K562 (cell line): Measurements from ENCODE around the gene HES6. TPM values are rescaled to one million over a fixed set of nuclear protein-coding genes. Genes with fewer than 3 reads are reported as not detected.
A peak's percentile ranks its signal among the peaks of the same experiment; 100 is the strongest.

Experiments
- ATAC-seq: fragments of 200-7000 bp; cut with Tn5 transposase; 3 replicates; pipeline ENCODE4 v1.9.1; 2020; ENCODE audit warnings: moderate library complexity
- BruUV-seq: library from RNA; stranded (reverse); fragments of 400-500 nt; replicated peaks from 2 replicates; lab custom pipeline; 2021; lab: Mats Ljungman, UMichigan
- CTCF ChIA-PET: fragments of 300-600 bp; formaldehyde crosslinking; extraction: SDS; loops from one replicate; lab custom pipeline; 2021; ENCODE audit warnings: low intra/inter-chr PET ratio; lab: Yijun Ruan, JAX
- POLR2A ChIA-PET: fragments of 300-600, 350-650 bp; sonication (Branson Sonifier 250); formaldehyde crosslinking; extraction: SDS; loops from one replicate; lab custom pipeline; 2021; ENCODE audit warnings: antibody characterized with exemption, inconsistent platforms; lab: Yijun Ruan, JAX
- DNase-seq, 4 experiments: peaks; one replicate each; pipeline versions ENCODE4 v3.0.0 to v3.0.0-alpha.2; 2011 to 2018; ENCODE audit warnings: low spot score in 3 of 4, mixed read lengths in 3 of 4; ENCODE audit errors: extremely low read depth in 1 of 4
- FAIRE-seq: peaks from 2 replicates; lab custom pipeline; 2011; peaks lifted over from hg19 to GRCh38; lab: Jason Lieb, UNC
- H2AFZ ChIP-seq: 2 replicates; pipeline ENCODE4 v1.6.0; 2011; ENCODE audit warnings: low read depth, low read length, control low read depth, inconsistent platforms
- H3K27ac ChIP-seq: fragments of 200-600 bp; 3 replicates; pipeline ENCODE4 v1.8.0; 2011; ENCODE audit warnings: low read depth, mild to moderate bottlenecking, control low read depth, inconsistent platforms, low read length, moderate library complexity, mixed read lengths; ENCODE audit errors: extremely low read depth
- H3K27me3 ChIP-seq, 2 experiments: fragments of 300-600 bp in 1 of 2; 2 replicates in 1 of 2; 3 replicates in 1 of 2; pipeline versions ENCODE4 v1.6.0 to v1.8.0; 2011; ENCODE audit warnings: inconsistent platforms in 2 of 2, low read length in 2 of 2, mild to moderate bottlenecking in 1 of 2, mixed read lengths in 1 of 2, moderate library complexity in 1 of 2; ENCODE audit not compliant: control insufficient read depth in 2 of 2, insufficient read depth in 2 of 2
- H3K36me3 ChIP-seq: fragments of 300-600 bp; 3 replicates; pipeline ENCODE4 v1.8.0; 2011; ENCODE audit warnings: mild to moderate bottlenecking, low read length, inconsistent platforms; ENCODE audit not compliant: control insufficient read depth, insufficient read depth
- H3K4me1 ChIP-seq, 2 experiments: fragments of 200-600 bp in 1 of 2; replicated peaks in 1 of 2; 2 replicates in 1 of 2; 3 replicates in 1 of 2; pipeline versions ENCODE4 v1.5.1 to v1.8.0; 2011; ENCODE audit warnings: inconsistent platforms in 2 of 2, low read length in 2 of 2, mild to moderate bottlenecking in 1 of 2, mixed read lengths in 1 of 2, moderate library complexity in 1 of 2; ENCODE audit not compliant: control insufficient read depth in 2 of 2, insufficient read depth in 2 of 2
- H3K4me2 ChIP-seq: 2 replicates; pipeline ENCODE4 v1.6.1; 2011; ENCODE audit warnings: low read length, control low read depth, inconsistent platforms, mixed read lengths; ENCODE audit not compliant: insufficient read depth
- H3K4me3 ChIP-seq: fragments of 200-600 bp; sonication (generic), shearing (Covaris generic); 2 replicates; pipeline ENCODE4 v1.5.1; 2016; ENCODE audit warnings: control low read depth, inconsistent platforms
- H3K79me2 ChIP-seq: fragments of 200-600 bp; 3 replicates; pipeline ENCODE4 v1.8.0; 2011; ENCODE audit warnings: low read length, inconsistent platforms; ENCODE audit not compliant: control insufficient read depth, insufficient read depth
- H3K9ac ChIP-seq, 2 experiments: 2 replicates each; pipeline versions ENCODE4 v1.6.0 to v1.6.1; 2011; ENCODE audit warnings: low read depth in 2 of 2, low read length in 2 of 2, control low read depth in 1 of 2, inconsistent platforms in 1 of 2, mild to moderate bottlenecking in 1 of 2, mixed read lengths in 1 of 2; ENCODE audit not compliant: insufficient read depth in 1 of 2
- H3K9me1 ChIP-seq: one replicate; pipeline ENCODE4 v1.6.0; 2011; ENCODE audit warnings: inconsistent platforms, mild to moderate bottlenecking, low read length, moderate library complexity; ENCODE audit not compliant: control insufficient read depth, insufficient read depth
- H3K9me3 ChIP-seq: replicated peaks from 2 replicates; pipeline ENCODE4 v1.5.1; 2011; ENCODE audit warnings: low read depth, low read length, inconsistent platforms; ENCODE audit not compliant: control insufficient read depth, insufficient read depth
- H4K20me1 ChIP-seq: replicated peaks from 2 replicates; pipeline ENCODE4 v1.6.1; 2011; ENCODE audit warnings: low read length, inconsistent platforms, mixed read lengths; ENCODE audit not compliant: control insufficient read depth, insufficient read depth
- NFE2L1 ChIP-seq: fragments of 450-650 bp; IDR thresholded peaks from 2 replicates; pipeline ENCODE4 v1.6.1; 2016; ENCODE audit warnings: missing genetic modification characterization, low read depth, mild to moderate bottlenecking, missing compliant biosample characterization, moderate library complexity, borderline replicate concordance
- POLR2G ChIP-seq: fragments of 200-400 bp; formaldehyde crosslinking; IDR thresholded peaks from 2 replicates; pipeline ENCODE4 v1.6.1; 2017; ENCODE audit warnings: low read depth, mild to moderate bottlenecking, antibody characterized with exemption, low read length, moderate library complexity
- SMAD2 ChIP-seq: fragments of 150-350 bp; IDR thresholded peaks from 2 replicates; pipeline ENCODE4 v1.6.1; 2014; ENCODE audit warnings: low read depth, mild to moderate bottlenecking, low read length
- ZNF395 ChIP-seq: fragments of 200-800 bp; sonication (Bioruptor generic); IDR thresholded peaks from 2 replicates; pipeline ENCODE4 v1.6.1; 2017; ENCODE audit warnings: missing genetic modification characterization, missing compliant biosample characterization
- ZNF444 ChIP-seq: fragments of 250-450 bp; sonication (Bioruptor Pico); IDR thresholded peaks from 2 replicates; pipeline ENCODE4 v1.4.0; 2020; ENCODE audit warnings: mild to moderate bottlenecking, moderate library complexity
- WGBS: fragments of 100-300 bp; shearing (Covaris generic); methylation state at CpG from one replicate; pipeline ENCODE4 v1.1.6; 2016; ENCODE audit warnings: low coverage, mixed read lengths; ENCODE audit not compliant: insufficient coverage; ENCODE audit errors: missing lambda C conversion rate; 5-methylcytosine and 5-hydroxymethylcytosine counted together
- in situ Hi-C: fragments of 300-500 bp; cut with MboI; formaldehyde crosslinking; loops from 4 replicates; pipeline ENCODE4 v1.15.0; 2018; ENCODE audit warnings: inconsistent platforms, mixed read lengths
- intact Hi-C: fragments of 100-400 bp; cut with micrococcal nuclease; formaldehyde crosslinking; loops from 2 replicates; pipeline ENCODE4 v1.14.2; 2022
- polyA plus RNA-seq, 8 experiments: library from polyadenylated mRNA; depleted of rRNA in 4 of 8; stranded (reverse) in 5 of 8; unstranded in 3 of 8; fragments of >200 nt; fragmentation: Nextera tagmentation in 2 of 8; fragmentation: Illumina TruSeq in 1 of 8; extraction: Ambion mirVana in 2 of 8; extraction: Trizol in 1 of 8; gene quantifications; 2 replicates each; pipeline versions ENCODE4 v1.2.1 to v1.2.3, GENCODE V29; 2011 to 2014; ENCODE audit warnings: inconsistent platforms in 1 of 8, missing spikeins in 1 of 8
- total RNA-seq, 7 experiments: library from RNA; depleted of rRNA in 6 of 7; stranded (reverse); fragments of >200 nt in 6 of 7; fragmentation: Illumina TruSeq in 2 of 7; extraction: Trizol in 2 of 7; gene quantifications; 2 replicates each; pipeline versions ENCODE4 v1.2.1 to v1.2.3, GENCODE V29; 2011 to 2021; ENCODE audit warnings: low replicate concordance in 1 of 7

The HES6 gene
- total and polyA plus RNA-seq, 9 of the 15 experiments (the other 6 are each of a cell fraction or from before 2014, with no cell fraction given), result 6.2 to 133 (median 29.2) TPM

DNA sequence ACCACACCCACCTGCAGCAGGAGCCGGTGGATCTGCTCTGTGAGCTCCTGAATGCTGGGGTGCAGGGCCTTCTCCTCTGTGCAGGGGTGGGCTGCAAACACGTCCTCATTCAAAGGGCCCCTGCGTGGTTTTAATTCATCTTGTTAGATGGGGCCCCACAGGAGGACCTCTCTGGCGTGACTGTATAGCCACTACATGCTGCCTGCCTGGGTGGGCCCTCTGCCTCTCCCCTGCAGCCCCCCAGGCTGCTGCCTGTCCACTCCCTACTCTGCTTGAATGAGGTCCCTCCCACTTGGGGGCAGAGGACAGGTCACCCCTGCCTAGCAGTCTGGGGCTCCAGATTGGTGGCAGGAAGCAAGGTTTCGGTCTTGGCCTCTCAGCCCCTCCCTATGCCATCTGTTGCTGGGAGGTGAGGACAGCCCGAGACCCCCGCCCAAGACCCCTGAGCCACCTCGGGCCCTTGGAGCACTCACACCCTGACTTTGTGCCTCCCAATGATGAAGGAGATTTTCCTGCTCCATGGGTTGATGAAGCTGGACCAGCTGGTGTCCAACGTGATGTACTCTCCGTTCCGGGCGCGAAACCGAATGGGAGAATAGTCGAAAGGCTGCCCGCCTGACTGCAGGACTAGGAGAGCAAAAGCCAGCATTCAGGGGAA is 22.0 kb upstream of the HES6 start (continued):
- no peak for TF ChIP-seq SMAD2
- no peak for TF ChIP-seq NFE2L1 (tag)
- TF ChIP-seq, all 486 proteins: peak for 0

- no peak overlapping the region for H3K4me2 ChIP-seq
- DNase-seq (no peak), FAIRE-seq (no peak), ATAC-seq (no peak)
- H3K79me2 ChIP-seq, result no peaks in the 10 kb centered on the region
- no peaks in the 10 kb centered on the region for H3K9me1 ChIP-seq
- H3K36me3 ChIP-seq, result peaks cover 43% of the 10 kb centered on the region; the same call in 2 of the 3 replicates
- H3K27me3 ChIP-seq, result no peaks in the 10 kb centered on the region
- WGBS, result 96% methylated on average over 8 of the region's 18 CpGs
- ChIA-PET POLR2A (interaction anchor here (1.0 kb wide), 1 partner anchor 25 kb away, joined by 4 read pairs; no protein-coding TSS in a partner anchor), CTCF (interaction anchor here (1.4 kb wide), 1 partner anchor 100 kb away, joined by 3 read pairs; no protein-coding TSS in a partner anchor)
- H2AFZ ChIP-seq, result no peak overlapping the region
- no peak overlapping the region for H3K27ac ChIP-seq
- BruUV-seq, result no TSS peak
- in situ Hi-C loops, result loop anchor here (25.0 kb wide), 1 partner anchor 399 kb away; the partner anchor contains the start of gene RAMP1
- no peaks in the 10 kb centered on the region; the same call in 1 of the 2 replicates for H4K20me1 ChIP-seq
- TF ChIP-seq POLR2G (0 out of 2 replicates have a peak, but pooled peaks have one; percentile 15), ZNF395 (CRISPR knock-in tag) (no peak), ZNF444 (CRISPR knock-in tag) (no peak)
- no peaks in the 10 kb centered on the region for H3K9me3 ChIP-seq
- H3K9ac ChIP-seq, result no peak overlapping the region; a peak in 1 of 4 replicates
- H3K4me3 ChIP-seq, result no peak overlapping the region
- peaks cover 0 to 5% of the 10 kb centered on the region in 2 experiments; a peak in 3 of 5 replicates for H3K4me1 ChIP-seq
- intact Hi-C loops, result loop anchor here (5.0 kb wide), 1 partner anchor 404 kb away; the partner anchor contains the start of gene RAMP1
These were observed 21.0 kb upstream of the HES6 start for GRCh38 chr2:238260883-238261282.
